ENCODE data around the gene NFKBIB. TPM values are rescaled to one million over a fixed set of nuclear protein-coding genes. Genes with fewer than 3 reads are reported as not detected.

NFKBIB gene
- total RNA-seq, 1 experiment from 2014 or later = 51.2 TPM

- Histone ChIP-seq H2AFZ (ENCODE audit: low read depth, low read length, poor library complexity, severe bottlenecking) (no peak overlapping the region), H3K27ac (ENCODE audit: low read depth, low read length) (no peak overlapping the region), H3K27me3 (ENCODE audit: insufficient read depth, low read length) (no peaks in the 10 kb centered on the region), H3K79me2 (ENCODE audit: insufficient read depth, low read length) (no peaks in the 10 kb centered on the region), H3K4me3 (replicated peaks in 1 of 2; ENCODE audit: low read depth in 1 of 2, low read length in 2 of 2) (no peak overlapping the region), H3K9ac (ENCODE audit: low read length) (no peak overlapping the region), H3K4me2 (ENCODE audit: low read length) (no peak overlapping the region), H4K20me1 (ENCODE audit: insufficient read depth) (no peaks in the 10 kb centered on the region), H3K9me2 (ENCODE audit: insufficient read depth) (no peaks in the 10 kb centered on the region), H3K4me1 (ENCODE audit: control insufficient read depth in 1 of 2, insufficient read depth in 2 of 2, low read length in 2 of 2) (no peaks in the 10 kb centered on the region), H3K36me3 (ENCODE audit: control insufficient read depth in 1 of 2, insufficient read depth in 2 of 2, low read length in 2 of 2) (no peaks in the 10 kb centered on the region; a peak in 1 of 4 replicates), H3K9me3 (ENCODE audit: control insufficient read depth in 1 of 2, insufficient read depth in 1 of 2, low read depth in 1 of 2, low read length in 2 of 2) (no peaks in the 10 kb centered on the region)
- BruUV-seq (replicated peaks) = no TSS peak
- RAD21 ChIA-PET (ENCODE audit: low non-redundant PET in 1 of 2, low total read pairs in 2 of 2, uncharacterized antibody in 2 of 2, unreplicated experiment in 2 of 2) = no interaction called here
- intact Hi-C loops (cut with micrococcal nuclease) = no loop called here
- POLR2A ChIA-PET = no interaction called here
- TF ChIP-seq YY1 (IDR thresholded peaks at IDR 0.05; ENCODE audit: extremely low read depth, insufficient replicate concordance, low read depth, low read length) (no peak), RAD21 (IDR thresholded peaks at IDR 0.05; ENCODE audit: low read depth) (no peak), ZFX (IDR thresholded peaks at IDR 0.05) (no peak)
- TF ChIP-seq, protein P1, sequence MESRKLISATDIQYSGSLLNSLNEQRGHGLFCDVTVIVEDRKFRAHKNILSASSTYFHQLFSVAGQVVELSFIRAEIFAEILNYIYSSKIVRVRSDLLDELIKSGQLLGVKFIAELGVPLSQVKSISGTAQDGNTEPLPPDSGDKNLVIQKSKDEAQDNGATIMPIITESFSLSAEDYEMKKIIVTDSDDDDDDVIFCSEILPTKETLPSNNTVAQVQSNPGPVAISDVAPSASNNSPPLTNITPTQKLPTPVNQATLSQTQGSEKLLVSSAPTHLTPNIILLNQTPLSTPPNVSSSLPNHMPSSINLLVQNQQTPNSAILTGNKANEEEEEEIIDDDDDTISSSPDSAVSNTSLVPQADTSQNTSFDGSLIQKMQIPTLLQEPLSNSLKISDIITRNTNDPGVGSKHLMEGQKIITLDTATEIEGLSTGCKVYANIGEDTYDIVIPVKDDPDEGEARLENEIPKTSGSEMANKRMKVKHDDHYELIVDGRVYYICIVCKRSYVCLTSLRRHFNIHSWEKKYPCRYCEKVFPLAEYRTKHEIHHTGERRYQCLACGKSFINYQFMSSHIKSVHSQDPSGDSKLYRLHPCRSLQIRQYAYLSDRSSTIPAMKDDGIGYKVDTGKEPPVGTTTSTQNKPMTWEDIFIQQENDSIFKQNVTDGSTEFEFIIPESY (IDR thresholded peaks at IDR 0.05; ENCODE audit: extremely low read depth, insufficient replicate concordance, low read length) = no peak
- CTCF ChIA-PET = no interaction called here
- DNase-seq (ENCODE audit: low read depth, low spot score) = no peak
- ATAC-seq = no peak
Observed at GRCh38 chr19:38915329-38916321, 15.9 kb downstream of the NFKBIB start.

- H3K4me1 ChIP-seq (ENCODE audit: control insufficient read depth in 1 of 2, insufficient read depth in 2 of 2, low read length in 2 of 2) = no peaks in the 10 kb centered on the region
- intact Hi-C loops (cut with micrococcal nuclease) = no loop called here
- peaks cover 2 to 6% of the 10 kb centered on the region in 2 experiments; a peak in 2 of 4 replicates for H3K36me3 ChIP-seq (ENCODE audit: control insufficient read depth in 1 of 2, insufficient read depth in 2 of 2, low read length in 2 of 2)
- H3K9me3 ChIP-seq (ENCODE audit: control insufficient read depth in 1 of 2, insufficient read depth in 1 of 2, low read depth in 1 of 2, low read length in 2 of 2) = no peaks in the 10 kb centered on the region
- ATAC-seq (no peak), DNase-seq (ENCODE audit: low read depth, low spot score) (no peak)
- no peaks in the 10 kb centered on the region for H3K79me2 ChIP-seq (ENCODE audit: insufficient read depth, low read length)
- ChIA-PET POLR2A (interaction anchor here (0.7 kb wide), 1 partner anchor 11 kb away, joined by 5 read pairs; no protein-coding TSS in a partner anchor), CTCF (no interaction called here), RAD21 (ENCODE audit: low non-redundant PET in 1 of 2, low total read pairs in 2 of 2, uncharacterized antibody in 2 of 2, unreplicated experiment in 2 of 2) (no interaction called here)
- H2AFZ ChIP-seq (ENCODE audit: low read depth, low read length, poor library complexity, severe bottlenecking) = no peak overlapping the region
- H3K4me2 ChIP-seq (ENCODE audit: low read length) = no peak overlapping the region
- H3K9ac ChIP-seq (ENCODE audit: low read length) = no peak overlapping the region
- no peak overlapping the region for H3K4me3 ChIP-seq (replicated peaks in 1 of 2; ENCODE audit: low read depth in 1 of 2, low read length in 2 of 2)
- H4K20me1 ChIP-seq (ENCODE audit: insufficient read depth) = no peaks in the 10 kb centered on the region
- no peaks in the 10 kb centered on the region for H3K9me2 ChIP-seq (ENCODE audit: insufficient read depth)
- no TSS peak for BruUV-seq (replicated peaks)
- no peak overlapping the region for H3K27ac ChIP-seq (ENCODE audit: low read depth, low read length)
- H3K27me3 ChIP-seq (ENCODE audit: insufficient read depth, low read length) = no peaks in the 10 kb centered on the region
- TF ChIP-seq YY1 (IDR thresholded peaks at IDR 0.05; ENCODE audit: extremely low read depth, insufficient replicate concordance, low read depth, low read length) (no peak), EZH2phosphoT487 (IDR thresholded peaks at IDR 0.05; ENCODE audit: borderline replicate concordance) (no peak), TCF7L2 (IDR thresholded peaks at IDR 0.05; ENCODE audit: borderline replicate concordance, extremely low read depth, insufficient read depth, insufficient read length) (no peak), SIN3A (IDR thresholded peaks at IDR 0.05; ENCODE audit: low read depth) (no peak), SP1 (IDR thresholded peaks at IDR 0.05; ENCODE audit: low read depth) (no peak)
- TF ChIP-seq, protein P1 (IDR thresholded peaks at IDR 0.05; ENCODE audit: extremely low read depth, insufficient replicate concordance, low read length) = no peak
- TF ChIP-seq, protein P2, sequence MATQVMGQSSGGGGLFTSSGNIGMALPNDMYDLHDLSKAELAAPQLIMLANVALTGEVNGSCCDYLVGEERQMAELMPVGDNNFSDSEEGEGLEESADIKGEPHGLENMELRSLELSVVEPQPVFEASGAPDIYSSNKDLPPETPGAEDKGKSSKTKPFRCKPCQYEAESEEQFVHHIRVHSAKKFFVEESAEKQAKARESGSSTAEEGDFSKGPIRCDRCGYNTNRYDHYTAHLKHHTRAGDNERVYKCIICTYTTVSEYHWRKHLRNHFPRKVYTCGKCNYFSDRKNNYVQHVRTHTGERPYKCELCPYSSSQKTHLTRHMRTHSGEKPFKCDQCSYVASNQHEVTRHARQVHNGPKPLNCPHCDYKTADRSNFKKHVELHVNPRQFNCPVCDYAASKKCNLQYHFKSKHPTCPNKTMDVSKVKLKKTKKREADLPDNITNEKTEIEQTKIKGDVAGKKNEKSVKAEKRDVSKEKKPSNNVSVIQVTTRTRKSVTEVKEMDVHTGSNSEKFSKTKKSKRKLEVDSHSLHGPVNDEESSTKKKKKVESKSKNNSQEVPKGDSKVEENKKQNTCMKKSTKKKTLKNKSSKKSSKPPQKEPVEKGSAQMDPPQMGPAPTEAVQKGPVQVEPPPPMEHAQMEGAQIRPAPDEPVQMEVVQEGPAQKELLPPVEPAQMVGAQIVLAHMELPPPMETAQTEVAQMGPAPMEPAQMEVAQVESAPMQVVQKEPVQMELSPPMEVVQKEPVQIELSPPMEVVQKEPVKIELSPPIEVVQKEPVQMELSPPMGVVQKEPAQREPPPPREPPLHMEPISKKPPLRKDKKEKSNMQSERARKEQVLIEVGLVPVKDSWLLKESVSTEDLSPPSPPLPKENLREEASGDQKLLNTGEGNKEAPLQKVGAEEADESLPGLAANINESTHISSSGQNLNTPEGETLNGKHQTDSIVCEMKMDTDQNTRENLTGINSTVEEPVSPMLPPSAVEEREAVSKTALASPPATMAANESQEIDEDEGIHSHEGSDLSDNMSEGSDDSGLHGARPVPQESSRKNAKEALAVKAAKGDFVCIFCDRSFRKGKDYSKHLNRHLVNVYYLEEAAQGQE (IDR thresholded peaks at IDR 0.05; ENCODE audit: low read depth) = no peak
Observed at GRCh38 chr19:38917516-38917915, 17.7 kb downstream of the NFKBIB start.
